Measurements from ENCODE around the gene PCDHGC5. TPM values are rescaled to one million over a fixed set of nuclear protein-coding genes. Genes with fewer than 3 reads are reported as not detected.

Gene PCDHGC5
- total and polyA plus RNA-seq, 2 experiments from 2014 or later = 0.16 to 1.5 TPM

DNA sequence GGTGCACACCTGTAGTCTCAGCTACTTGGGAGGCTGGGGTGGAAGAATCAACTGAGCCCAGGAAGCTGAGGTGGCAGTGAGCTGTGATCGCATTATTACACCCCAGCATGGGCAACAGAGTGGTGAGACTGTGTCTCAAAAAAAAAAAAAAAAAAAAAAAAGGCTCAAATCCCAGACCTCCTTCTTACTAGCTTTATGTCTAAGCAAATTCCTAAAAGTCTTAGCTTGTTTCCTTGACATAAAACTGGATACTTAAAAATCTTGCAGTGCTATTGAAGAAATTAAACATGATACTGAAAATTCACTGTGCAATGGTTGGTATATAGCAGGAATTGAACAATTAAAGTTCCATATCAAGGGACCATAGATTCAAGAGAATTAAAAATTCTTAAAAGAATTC, 45.0 kb downstream of the PCDHGC5 start:
- Histone ChIP-seq H3F3A (replicated peaks; ENCODE audit: low read depth) (no peaks in the 10 kb centered on the region), H3K4me3 (no peak overlapping the region), H2AFZ (no peak overlapping the region), H3K4me1 (ENCODE audit: insufficient read depth) (no peaks in the 10 kb centered on the region), H3K27ac (ENCODE audit: low read depth) (no peak overlapping the region), H3K36me3 (ENCODE audit: insufficient read depth) (peaks cover 9% of the 10 kb centered on the region; the same call in 1 of the 2 replicates), H3K9me2 (ENCODE audit: insufficient read depth) (no peaks in the 10 kb centered on the region), H4K20me1 (replicated peaks; ENCODE audit: insufficient read depth) (no peaks in the 10 kb centered on the region; the same call in 1 of the 2 replicates), H3K4me2 (no peak overlapping the region), H3K27me3 (ENCODE audit: insufficient read depth) (no peaks in the 10 kb centered on the region), H3K79me2 (replicated peaks; ENCODE audit: insufficient read depth) (no peaks in the 10 kb centered on the region; the same call in 1 of the 2 replicates)
- DNase-seq (ENCODE audit: low spot score) = no peak
- Mint-ChIP-seq H3K27ac (no peak overlapping the region), H3K27me3 (ENCODE audit: insufficient read depth, low read depth, poor library complexity) (no peaks in the 10 kb centered on the region), H3K36me3 (ENCODE audit: low read depth) (peaks cover 15% of the 10 kb centered on the region), H3K9me3 (no peaks in the 10 kb centered on the region), H3K4me3 (no peak overlapping the region), H3K4me1 (no peaks in the 10 kb centered on the region)
- ATAC-seq = no peak
- TF ChIP-seq CREB1 (CRISPR knock-in tag; IDR thresholded peaks at IDR 0.05; ENCODE audit: low read depth) = no peak
- TF ChIP-seq, protein P1, sequence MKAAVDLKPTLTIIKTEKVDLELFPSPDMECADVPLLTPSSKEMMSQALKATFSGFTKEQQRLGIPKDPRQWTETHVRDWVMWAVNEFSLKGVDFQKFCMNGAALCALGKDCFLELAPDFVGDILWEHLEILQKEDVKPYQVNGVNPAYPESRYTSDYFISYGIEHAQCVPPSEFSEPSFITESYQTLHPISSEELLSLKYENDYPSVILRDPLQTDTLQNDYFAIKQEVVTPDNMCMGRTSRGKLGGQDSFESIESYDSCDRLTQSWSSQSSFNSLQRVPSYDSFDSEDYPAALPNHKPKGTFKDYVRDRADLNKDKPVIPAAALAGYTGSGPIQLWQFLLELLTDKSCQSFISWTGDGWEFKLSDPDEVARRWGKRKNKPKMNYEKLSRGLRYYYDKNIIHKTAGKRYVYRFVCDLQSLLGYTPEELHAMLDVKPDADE (IDR thresholded peaks at IDR 0.05) = no peak
- TF ChIP-seq, protein P2, sequence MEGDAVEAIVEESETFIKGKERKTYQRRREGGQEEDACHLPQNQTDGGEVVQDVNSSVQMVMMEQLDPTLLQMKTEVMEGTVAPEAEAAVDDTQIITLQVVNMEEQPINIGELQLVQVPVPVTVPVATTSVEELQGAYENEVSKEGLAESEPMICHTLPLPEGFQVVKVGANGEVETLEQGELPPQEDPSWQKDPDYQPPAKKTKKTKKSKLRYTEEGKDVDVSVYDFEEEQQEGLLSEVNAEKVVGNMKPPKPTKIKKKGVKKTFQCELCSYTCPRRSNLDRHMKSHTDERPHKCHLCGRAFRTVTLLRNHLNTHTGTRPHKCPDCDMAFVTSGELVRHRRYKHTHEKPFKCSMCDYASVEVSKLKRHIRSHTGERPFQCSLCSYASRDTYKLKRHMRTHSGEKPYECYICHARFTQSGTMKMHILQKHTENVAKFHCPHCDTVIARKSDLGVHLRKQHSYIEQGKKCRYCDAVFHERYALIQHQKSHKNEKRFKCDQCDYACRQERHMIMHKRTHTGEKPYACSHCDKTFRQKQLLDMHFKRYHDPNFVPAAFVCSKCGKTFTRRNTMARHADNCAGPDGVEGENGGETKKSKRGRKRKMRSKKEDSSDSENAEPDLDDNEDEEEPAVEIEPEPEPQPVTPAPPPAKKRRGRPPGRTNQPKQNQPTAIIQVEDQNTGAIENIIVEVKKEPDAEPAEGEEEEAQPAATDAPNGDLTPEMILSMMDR (conservative IDR thresholded peaks at IDR 0.05; ENCODE audit: low read depth in 2 of 2) = no peak
- TF ChIP-seq NANOG (IDR thresholded peaks at IDR 0.05; ENCODE audit: borderline replicate concordance) = no peak
- TF ChIP-seq, protein P3, sequence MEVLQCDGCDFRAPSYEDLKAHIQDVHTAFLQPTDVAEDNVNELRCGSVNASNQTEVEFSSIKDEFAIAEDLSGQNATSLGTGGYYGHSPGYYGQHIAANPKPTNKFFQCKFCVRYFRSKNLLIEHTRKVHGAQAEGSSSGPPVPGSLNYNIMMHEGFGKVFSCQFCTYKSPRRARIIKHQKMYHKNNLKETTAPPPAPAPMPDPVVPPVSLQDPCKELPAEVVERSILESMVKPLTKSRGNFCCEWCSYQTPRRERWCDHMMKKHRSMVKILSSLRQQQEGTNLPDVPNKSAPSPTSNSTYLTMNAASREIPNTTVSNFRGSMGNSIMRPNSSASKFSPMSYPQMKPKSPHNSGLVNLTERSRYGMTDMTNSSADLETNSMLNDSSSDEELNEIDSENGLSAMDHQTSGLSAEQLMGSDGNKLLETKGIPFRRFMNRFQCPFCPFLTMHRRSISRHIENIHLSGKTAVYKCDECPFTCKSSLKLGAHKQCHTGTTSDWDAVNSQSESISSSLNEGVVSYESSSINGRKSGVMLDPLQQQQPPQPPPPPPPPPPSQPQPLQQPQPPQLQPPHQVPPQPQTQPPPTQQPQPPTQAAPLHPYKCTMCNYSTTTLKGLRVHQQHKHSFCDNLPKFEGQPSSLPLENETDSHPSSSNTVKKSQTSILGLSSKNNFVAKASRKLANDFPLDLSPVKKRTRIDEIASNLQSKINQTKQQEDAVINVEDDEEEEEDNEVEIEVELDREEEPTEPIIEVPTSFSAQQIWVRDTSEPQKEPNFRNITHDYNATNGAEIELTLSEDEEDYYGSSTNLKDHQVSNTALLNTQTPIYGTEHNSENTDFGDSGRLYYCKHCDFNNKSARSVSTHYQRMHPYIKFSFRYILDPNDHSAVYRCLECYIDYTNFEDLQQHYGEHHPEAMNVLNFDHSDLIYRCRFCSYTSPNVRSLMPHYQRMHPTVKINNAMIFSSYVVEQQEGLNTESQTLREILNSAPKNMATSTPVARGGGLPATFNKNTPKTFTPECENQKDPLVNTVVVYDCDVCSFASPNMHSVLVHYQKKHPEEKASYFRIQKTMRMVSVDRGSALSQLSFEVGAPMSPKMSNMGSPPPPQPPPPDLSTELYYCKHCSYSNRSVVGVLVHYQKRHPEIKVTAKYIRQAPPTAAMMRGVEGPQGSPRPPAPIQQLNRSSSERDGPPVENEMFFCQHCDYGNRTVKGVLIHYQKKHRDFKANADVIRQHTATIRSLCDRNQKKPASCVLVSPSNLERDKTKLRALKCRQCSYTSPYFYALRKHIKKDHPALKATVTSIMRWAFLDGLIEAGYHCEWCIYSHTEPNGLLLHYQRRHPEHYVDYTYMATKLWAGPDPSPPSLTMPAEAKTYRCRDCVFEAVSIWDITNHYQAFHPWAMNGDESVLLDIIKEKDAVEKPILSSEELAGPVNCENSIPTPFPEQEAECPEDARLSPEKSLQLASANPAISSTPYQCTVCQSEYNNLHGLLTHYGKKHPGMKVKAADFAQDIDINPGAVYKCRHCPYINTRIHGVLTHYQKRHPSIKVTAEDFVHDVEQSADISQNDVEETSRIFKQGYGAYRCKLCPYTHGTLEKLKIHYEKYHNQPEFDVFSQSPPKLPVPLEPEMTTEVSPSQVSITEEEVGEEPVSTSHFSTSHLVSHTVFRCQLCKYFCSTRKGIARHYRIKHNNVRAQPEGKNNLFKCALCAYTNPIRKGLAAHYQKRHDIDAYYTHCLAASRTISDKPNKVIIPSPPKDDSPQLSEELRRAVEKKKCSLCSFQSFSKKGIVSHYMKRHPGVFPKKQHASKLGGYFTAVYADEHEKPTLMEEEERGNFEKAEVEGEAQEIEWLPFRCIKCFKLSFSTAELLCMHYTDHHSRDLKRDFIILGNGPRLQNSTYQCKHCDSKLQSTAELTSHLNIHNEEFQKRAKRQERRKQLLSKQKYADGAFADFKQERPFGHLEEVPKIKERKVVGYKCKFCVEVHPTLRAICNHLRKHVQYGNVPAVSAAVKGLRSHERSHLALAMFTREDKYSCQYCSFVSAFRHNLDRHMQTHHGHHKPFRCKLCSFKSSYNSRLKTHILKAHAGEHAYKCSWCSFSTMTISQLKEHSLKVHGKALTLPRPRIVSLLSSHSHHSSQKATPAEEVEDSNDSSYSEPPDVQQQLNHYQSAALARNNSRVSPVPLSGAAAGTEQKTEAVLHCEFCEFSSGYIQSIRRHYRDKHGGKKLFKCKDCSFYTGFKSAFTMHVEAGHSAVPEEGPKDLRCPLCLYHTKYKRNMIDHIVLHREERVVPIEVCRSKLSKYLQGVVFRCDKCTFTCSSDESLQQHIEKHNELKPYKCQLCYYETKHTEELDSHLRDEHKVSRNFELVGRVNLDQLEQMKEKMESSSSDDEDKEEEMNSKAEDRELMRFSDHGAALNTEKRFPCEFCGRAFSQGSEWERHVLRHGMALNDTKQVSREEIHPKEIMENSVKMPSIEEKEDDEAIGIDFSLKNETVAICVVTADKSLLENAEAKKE (CRISPR knock-in tag; IDR thresholded peaks at IDR 0.05) = no peak
- TF ChIP-seq, protein P4, sequence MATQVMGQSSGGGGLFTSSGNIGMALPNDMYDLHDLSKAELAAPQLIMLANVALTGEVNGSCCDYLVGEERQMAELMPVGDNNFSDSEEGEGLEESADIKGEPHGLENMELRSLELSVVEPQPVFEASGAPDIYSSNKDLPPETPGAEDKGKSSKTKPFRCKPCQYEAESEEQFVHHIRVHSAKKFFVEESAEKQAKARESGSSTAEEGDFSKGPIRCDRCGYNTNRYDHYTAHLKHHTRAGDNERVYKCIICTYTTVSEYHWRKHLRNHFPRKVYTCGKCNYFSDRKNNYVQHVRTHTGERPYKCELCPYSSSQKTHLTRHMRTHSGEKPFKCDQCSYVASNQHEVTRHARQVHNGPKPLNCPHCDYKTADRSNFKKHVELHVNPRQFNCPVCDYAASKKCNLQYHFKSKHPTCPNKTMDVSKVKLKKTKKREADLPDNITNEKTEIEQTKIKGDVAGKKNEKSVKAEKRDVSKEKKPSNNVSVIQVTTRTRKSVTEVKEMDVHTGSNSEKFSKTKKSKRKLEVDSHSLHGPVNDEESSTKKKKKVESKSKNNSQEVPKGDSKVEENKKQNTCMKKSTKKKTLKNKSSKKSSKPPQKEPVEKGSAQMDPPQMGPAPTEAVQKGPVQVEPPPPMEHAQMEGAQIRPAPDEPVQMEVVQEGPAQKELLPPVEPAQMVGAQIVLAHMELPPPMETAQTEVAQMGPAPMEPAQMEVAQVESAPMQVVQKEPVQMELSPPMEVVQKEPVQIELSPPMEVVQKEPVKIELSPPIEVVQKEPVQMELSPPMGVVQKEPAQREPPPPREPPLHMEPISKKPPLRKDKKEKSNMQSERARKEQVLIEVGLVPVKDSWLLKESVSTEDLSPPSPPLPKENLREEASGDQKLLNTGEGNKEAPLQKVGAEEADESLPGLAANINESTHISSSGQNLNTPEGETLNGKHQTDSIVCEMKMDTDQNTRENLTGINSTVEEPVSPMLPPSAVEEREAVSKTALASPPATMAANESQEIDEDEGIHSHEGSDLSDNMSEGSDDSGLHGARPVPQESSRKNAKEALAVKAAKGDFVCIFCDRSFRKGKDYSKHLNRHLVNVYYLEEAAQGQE (IDR thresholded peaks at IDR 0.05; ENCODE audit: unreplicated experiment) = no peak
- no peak for TF ChIP-seq EZH2phosphoT487 (IDR thresholded peaks at IDR 0.05; ENCODE audit: unreplicated experiment)
- TF ChIP-seq ZNF114 (CRISPR knock-in tag; IDR thresholded peaks at IDR 0.05) = no peak
- no peak for TF ChIP-seq STAT1 (IDR thresholded peaks at IDR 0.05; ENCODE audit: unreplicated experiment)
- no peak for TF ChIP-seq EZH2 (IDR thresholded peaks at IDR 0.05; ENCODE audit: low read depth, unreplicated experiment)
- no peak for TF ChIP-seq JUNB (IDR thresholded peaks at IDR 0.05; ENCODE audit: unreplicated experiment)
- TF ChIP-seq ZNF331 (CRISPR knock-in tag; IDR thresholded peaks at IDR 0.05; ENCODE audit: low read depth) = no peak
- no peak for TF ChIP-seq POLR2AphosphoS5 (IDR thresholded peaks at IDR 0.05; ENCODE audit: low read depth)
